HepG2 (cell line): Measurements from ENCODE around the gene FGGY. TPM values are rescaled to one million over a fixed set of nuclear protein-coding genes. Genes with fewer than 3 reads are reported as not detected.

Experiments
- CEBPG ChIP-seq: IDR thresholded peaks from 2 replicates; pipeline ENCODE4 v1.6.1; 2016
- CREBL2 ChIP-seq: sonication (generic); formaldehyde crosslinking; IDR thresholded peaks from 2 replicates; pipeline ENCODE4 v1.8.1; 2023; ENCODE audit warnings: missing genetic modification reagents, mild to moderate bottlenecking, borderline replicate concordance
- CREM ChIP-seq, 2 experiments: sonication (generic) in 1 of 2; formaldehyde crosslinking in 1 of 2; IDR thresholded peaks; 2 replicates each; pipeline versions ENCODE4 v1.4.0 to v1.6.1; 2016 to 2020; ENCODE audit warnings: antibody characterized with exemption in 1 of 2, mild to moderate bottlenecking in 1 of 2, missing genetic modification reagents in 1 of 2
- ERF ChIP-seq: IDR thresholded peaks from 2 replicates; pipeline ENCODE4 v1.6.1; 2018; ENCODE audit warnings: missing biosample characterization, missing genetic modification reagents
- FOXA1 ChIP-seq, 2 experiments: fragments of 450-650 bp in 1 of 2; sonication (generic) in 1 of 2; formaldehyde crosslinking in 1 of 2; IDR thresholded peaks; 2 replicates each; pipeline versions ENCODE4 v1.4.0 to v1.6.1; 2016 to 2020; ENCODE audit warnings: missing genetic modification reagents in 1 of 2
- KDM1A ChIP-seq: IDR thresholded peaks from 2 replicates; pipeline ENCODE4 v1.6.1; 2016; ENCODE audit warnings: missing compliant biosample characterization
- MAFF ChIP-seq: IDR thresholded peaks from 2 replicates; pipeline ENCODE4 v1.6.1; 2011; ENCODE audit warnings: low read depth, low read length, improper control_type of control experiment
- MTA3 ChIP-seq: sonication (generic); formaldehyde crosslinking; IDR thresholded peaks from 2 replicates; pipeline ENCODE4 v1.4.0; 2020; ENCODE audit warnings: missing genetic modification reagents
- NCOA2 ChIP-seq: sonication (generic); formaldehyde crosslinking; IDR thresholded peaks from 2 replicates; pipeline ENCODE4 v1.8.0; 2022; ENCODE audit warnings: inconsistent platforms
- RXRB ChIP-seq: IDR thresholded peaks from 2 replicates; pipeline ENCODE4 v1.6.1; 2016; ENCODE audit warnings: borderline replicate concordance, missing genetic modification reagents, missing compliant biosample characterization
- SKI ChIP-seq: fragments of 450-650 bp; IDR thresholded peaks from one replicate; pipeline ENCODE4 v1.6.1; 2018; ENCODE audit warnings: mild to moderate bottlenecking; ENCODE audit not compliant: partially characterized antibody
- SPEN ChIP-seq: sonication (generic); formaldehyde crosslinking; IDR thresholded peaks from 2 replicates; pipeline ENCODE4 v1.5.1; 2020; ENCODE audit warnings: low read depth, mild to moderate bottlenecking, missing genetic modification reagents
- SUZ12 ChIP-seq: fragments of 150-350 bp; IDR thresholded peaks from 2 replicates; pipeline ENCODE4 v1.6.1; 2014; ENCODE audit warnings: low read depth, low read length
- TEAD2 ChIP-seq: sonication (generic); formaldehyde crosslinking; IDR thresholded peaks from 2 replicates; pipeline ENCODE4 v1.9.0; 2021; ENCODE audit warnings: missing genetic modification reagents
- TIGD3 ChIP-seq: sonication (generic); formaldehyde crosslinking; IDR thresholded peaks from 2 replicates; pipeline ENCODE4 v1.5.1; 2020; ENCODE audit warnings: mild to moderate bottlenecking, missing genetic modification reagents, borderline replicate concordance
- ZBTB21 ChIP-seq: sonication (generic); formaldehyde crosslinking; IDR thresholded peaks from 2 replicates; pipeline ENCODE4 v1.4.0; 2020; ENCODE audit warnings: missing genetic modification reagents
- ZNF530 ChIP-seq: sonication (generic); formaldehyde crosslinking; IDR thresholded peaks from 2 replicates; pipeline ENCODE4 v1.5.0; 2020; ENCODE audit warnings: low read depth, mild to moderate bottlenecking, missing genetic modification reagents
- ZNF550 ChIP-seq: sonication (generic); formaldehyde crosslinking; IDR thresholded peaks from 2 replicates; pipeline ENCODE4 v1.4.0; 2020; ENCODE audit warnings: mild to moderate bottlenecking, missing genetic modification reagents, borderline replicate concordance
- ZNF687 ChIP-seq: sonication (generic); formaldehyde crosslinking; IDR thresholded peaks from 2 replicates; pipeline ENCODE4 v1.5.1; 2020; ENCODE audit warnings: mild to moderate bottlenecking, missing genetic modification reagents, moderate library complexity
- ZNF878 ChIP-seq: sonication (generic); formaldehyde crosslinking; IDR thresholded peaks from 2 replicates; pipeline ENCODE4 v1.8.1; 2023; ENCODE audit warnings: mild to moderate bottlenecking, missing genetic modification reagents, moderate library complexity
- polyA plus RNA-seq, 8 experiments: library from polyadenylated mRNA; depleted of rRNA in 3 of 8; stranded (reverse) in 7 of 8; unstranded in 1 of 8; fragments of >200 nt; fragmentation: Illumina TruSeq in 4 of 8; extraction: Trizol in 4 of 8; gene quantifications; 2 replicates each; pipeline versions ENCODE4 v1.2.1 to v1.2.3, GENCODE V29; 2011 to 2016; ENCODE audit warnings: low read depth in 4 of 8, missing spikeins in 1 of 8, mixed read lengths in 1 of 8; ENCODE audit not compliant: insufficient read depth in 1 of 8
- total RNA-seq, 5 experiments: library from RNA; depleted of rRNA; stranded (reverse); fragments of >200 nt; fragmentation: Illumina TruSeq; extraction: Trizol; gene quantifications; 2 replicates each; pipeline ENCODE4 v1.2.3, GENCODE V29; 2016; ENCODE audit warnings: low read depth in 1 of 5
- TF ChIP-seq, protein P1 (sequence below): sonication (generic); formaldehyde crosslinking; IDR thresholded peaks from 2 replicates; pipeline ENCODE4 v1.4.0; 2020; ENCODE audit warnings: missing genetic modification reagents, borderline replicate concordance

Gene FGGY
- total and polyA plus RNA-seq, 2 of the 13 experiments (the other 11 are each of a cell fraction or from before 2014, with no cell fraction given): 15.7 to 27.5 TPM

- TF ChIP-seq ZNF687 (CRISPR knock-in tag): no peak
- TF ChIP-seq KDM1A (CRISPR knock-in tag): no peak
- TF ChIP-seq ZNF550 (CRISPR knock-in tag): no peak
- TF ChIP-seq CREM (IDR thresholded peaks at IDR 0.05): peak; percentile 73; the same call in 1 of the 2 replicates
- no peak for TF ChIP-seq CREM (CRISPR knock-in tag; IDR thresholded peaks at IDR 0.05)
- TF ChIP-seq SUZ12: no peak
- no peak for TF ChIP-seq SPEN (CRISPR knock-in tag)
- TF ChIP-seq CREBL2 (CRISPR knock-in tag): no peak
- TF ChIP-seq RXRB: peak; percentile 74
- TF ChIP-seq FOXA1 (IDR thresholded peaks at IDR 0.05): no peak
- peak; percentile 61 for TF ChIP-seq FOXA1 (CRISPR knock-in tag; IDR thresholded peaks at IDR 0.05)
- TF ChIP-seq SKI: peak; percentile 90
- TF ChIP-seq ERF: no peak
- 0 out of 2 replicates have a peak, but pooled peaks have one; percentile 32 for TF ChIP-seq MAFF
- peak; percentile 85 for TF ChIP-seq ZBTB21 (CRISPR knock-in tag)
- TF ChIP-seq CEBPG (CRISPR knock-in tag): peak; percentile 90
- no peak for TF ChIP-seq MTA3 (CRISPR knock-in tag)
- TF ChIP-seq TEAD2 (CRISPR knock-in tag): no peak
- TF ChIP-seq NCOA2 (CRISPR knock-in tag): 0 out of 2 replicates have a peak, but pooled peaks have one; percentile 28
- TF ChIP-seq, protein P1, sequence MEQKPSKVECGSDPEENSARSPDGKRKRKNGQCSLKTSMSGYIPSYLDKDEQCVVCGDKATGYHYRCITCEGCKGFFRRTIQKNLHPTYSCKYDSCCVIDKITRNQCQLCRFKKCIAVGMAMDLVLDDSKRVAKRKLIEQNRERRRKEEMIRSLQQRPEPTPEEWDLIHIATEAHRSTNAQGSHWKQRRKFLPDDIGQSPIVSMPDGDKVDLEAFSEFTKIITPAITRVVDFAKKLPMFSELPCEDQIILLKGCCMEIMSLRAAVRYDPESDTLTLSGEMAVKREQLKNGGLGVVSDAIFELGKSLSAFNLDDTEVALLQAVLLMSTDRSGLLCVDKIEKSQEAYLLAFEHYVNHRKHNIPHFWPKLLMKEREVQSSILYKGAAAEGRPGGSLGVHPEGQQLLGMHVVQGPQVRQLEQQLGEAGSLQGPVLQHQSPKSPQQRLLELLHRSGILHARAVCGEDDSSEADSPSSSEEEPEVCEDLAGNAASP (CRISPR knock-in tag): peak; percentile 66; the same call in 1 of the 2 replicates
- TF ChIP-seq TIGD3 (CRISPR knock-in tag): no peak
- no peak for TF ChIP-seq ZNF530
- no peak for TF ChIP-seq ZNF878
These were observed 4.3 kb upstream of the FGGY start (continued) for GRCh38 chr1:59292562-59292961.
